Ovary (tissue), 9 donors: Measurements from ENCODE around the gene CCR5. TPM values are rescaled to one million over a fixed set of nuclear protein-coding genes. Genes with fewer than 3 reads are reported as not detected.

Experiments used
- DNase-seq, 5 donors: peaks; one replicate each; pipeline ENCODE4 v3.0.0-alpha.2; 2019 to 2020
- H3K27ac ChIP-seq, 2 donors: fragments of 200-600 bp; one replicate each; pipeline versions ENCODE4 v1.5.1 to v1.8.0; 2019 to 2022
- H3K27me3 ChIP-seq: fragments of 200-600 bp; one replicate; pipeline ENCODE4 v1.8.0; 2022
- H3K36me3 ChIP-seq: fragments of 200-600 bp; sonication (generic); one replicate; pipeline ENCODE4 v1.5.1; 2019
- H3K4me1 ChIP-seq: one replicate; pipeline ENCODE4 v1.8.1; 2013; ENCODE audit warnings: mild to moderate bottlenecking, moderate library complexity; ENCODE audit not compliant: insufficient read depth
- H3K4me3 ChIP-seq: fragments of 200-600 bp; sonication (generic); one replicate; pipeline ENCODE4 v1.5.1; 2017
- H3K9me3 ChIP-seq, 2 donors: fragments of 200-600 bp in 1 of 2; sonication (generic) in 1 of 2; one replicate each; pipeline versions ENCODE4 v1.5.1 to v1.8.1; 2013 to 2019; ENCODE audit warnings: mild to moderate bottlenecking in 1 of 2, moderate library complexity in 1 of 2
- EP300 ChIP-seq: sonication (generic); formaldehyde crosslinking; IDR thresholded peaks from one replicate; pipeline ENCODE4 v1.6.1; 2017; ENCODE audit warnings: antibody characterized with exemption
- POLR2A ChIP-seq: fragments of 450-650 bp; IDR thresholded peaks from one replicate; pipeline ENCODE4 v1.6.1; 2017; ENCODE audit warnings: antibody characterized with exemption, mild to moderate bottlenecking, moderate library complexity
- WGBS, 3 donors: extraction: QIAGEN DNeasy Blood & Tissue Kit in 1 of 3; methylation state at CpG; one replicate each; pipeline versions ENCODE4 v1.1.5 to v1.1.7; 2013 to 2017; 5-methylcytosine and 5-hydroxymethylcytosine counted together
- intact Hi-C, 4 donors: fragments of 100-400 bp; cut with DNase I; formaldehyde crosslinking; loops; one replicate each; pipeline versions ENCODE4 v1.11.0 to v1.15.1; 2022 to 2023
- polyA plus RNA-seq, 2 donors: library from polyadenylated mRNA; stranded (reverse); fragments of 200-250 nt in 1 of 2; fragments of 350-450 nt in 1 of 2; fragmentation: Illumina TruSeq in 1 of 2; extraction: RNeasy Lipid Tissue Mini Kit (QIAGEN cat#74804) in 1 of 2; gene quantifications; one replicate each; pipeline ENCODE4 v1.2.3, GENCODE V29; 2013 to 2014
- total RNA-seq, 7 donors: library from RNA; depleted of rRNA in 2 of 7; stranded (reverse); fragments of >200 nt in 2 of 7; fragmentation: NEBNext Ultra II Directional in 3 of 7; extraction: Animal tissue kit (Norgen Biotek cat#: 25700) in 3 of 7; gene quantifications; one replicate each; pipeline versions ENCODE4 v1.1.0 to v1.2.4, GENCODE V29; 2016 to 2023
- TF ChIP-seq, protein P1 (sequence below), 3 donors: fragments of 450-650 bp in 2 of 3; fragments of 200-600 bp in 1 of 3; IDR thresholded peaks; one replicate each; pipeline versions ENCODE4 v1.5.1 to v1.8.0; 2016 to 2022; ENCODE audit warnings: antibody characterized with exemption in 3 of 3, mild to moderate bottlenecking in 1 of 3
- donor health status: DM: no; HTN: no; CAD: no; lungs with moderate emphysema.
- donor health status: DM: no; HTN: no; CAD: no.
- donor health status: Bipolar disorder and iron deficiency.
- donor health status: DM: yes; HTN: yes; CAD: no.
- donor health status: DM: no; HTN: no; CAD: no.
- donor health status: DM: yes; HTN: yes; CAD: no.

Gene CCR5
- total and polyA plus RNA-seq, 9 donors: 0.23 to 7.4 (median 0.92) TPM

GRCh38 chr3:46372492-46373359, 2.0 kb downstream of the CCR5 start:
- Histone ChIP-seq H3K27me3 (no peaks in the 10 kb centered on the region), H3K4me1 (no peaks in the 10 kb centered on the region), H3K9me3 (no peaks in the 10 kb centered on the region), H3K27ac (no peak overlapping the region), H3K4me3 (no peak overlapping the region), H3K36me3 (no peaks in the 10 kb centered on the region)
- WGBS, 3 donors: 87 to 88% (median 87%) methylated on average over 9 of the region's 9 CpGs
- no peak for DNase-seq
- TF ChIP-seq POLR2A: no peak
- no peak for TF ChIP-seq EP300
- TF ChIP-seq, protein P1, sequence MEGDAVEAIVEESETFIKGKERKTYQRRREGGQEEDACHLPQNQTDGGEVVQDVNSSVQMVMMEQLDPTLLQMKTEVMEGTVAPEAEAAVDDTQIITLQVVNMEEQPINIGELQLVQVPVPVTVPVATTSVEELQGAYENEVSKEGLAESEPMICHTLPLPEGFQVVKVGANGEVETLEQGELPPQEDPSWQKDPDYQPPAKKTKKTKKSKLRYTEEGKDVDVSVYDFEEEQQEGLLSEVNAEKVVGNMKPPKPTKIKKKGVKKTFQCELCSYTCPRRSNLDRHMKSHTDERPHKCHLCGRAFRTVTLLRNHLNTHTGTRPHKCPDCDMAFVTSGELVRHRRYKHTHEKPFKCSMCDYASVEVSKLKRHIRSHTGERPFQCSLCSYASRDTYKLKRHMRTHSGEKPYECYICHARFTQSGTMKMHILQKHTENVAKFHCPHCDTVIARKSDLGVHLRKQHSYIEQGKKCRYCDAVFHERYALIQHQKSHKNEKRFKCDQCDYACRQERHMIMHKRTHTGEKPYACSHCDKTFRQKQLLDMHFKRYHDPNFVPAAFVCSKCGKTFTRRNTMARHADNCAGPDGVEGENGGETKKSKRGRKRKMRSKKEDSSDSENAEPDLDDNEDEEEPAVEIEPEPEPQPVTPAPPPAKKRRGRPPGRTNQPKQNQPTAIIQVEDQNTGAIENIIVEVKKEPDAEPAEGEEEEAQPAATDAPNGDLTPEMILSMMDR (IDR thresholded peaks at IDR 0.05): no peak
- intact Hi-C loops: no loop called here

- intact Hi-C loops: no loop called here
- Histone ChIP-seq H3K4me1 (no peaks in the 10 kb centered on the region), H3K27me3 (no peaks in the 10 kb centered on the region), H3K27ac (no peak overlapping the region), H3K4me3 (no peak overlapping the region), H3K36me3 (no peaks in the 10 kb centered on the region), H3K9me3 (no peaks in the 10 kb centered on the region)
- 56 to 74% (median 62%) methylated on average over 3 of the region's 3 CpGs for WGBS, 3 donors
- no peak for TF ChIP-seq POLR2A
- DNase-seq: no peak
These were observed 4.0 kb downstream of the CCR5 start for GRCh38 chr3:46374755-46375154.

DNA sequence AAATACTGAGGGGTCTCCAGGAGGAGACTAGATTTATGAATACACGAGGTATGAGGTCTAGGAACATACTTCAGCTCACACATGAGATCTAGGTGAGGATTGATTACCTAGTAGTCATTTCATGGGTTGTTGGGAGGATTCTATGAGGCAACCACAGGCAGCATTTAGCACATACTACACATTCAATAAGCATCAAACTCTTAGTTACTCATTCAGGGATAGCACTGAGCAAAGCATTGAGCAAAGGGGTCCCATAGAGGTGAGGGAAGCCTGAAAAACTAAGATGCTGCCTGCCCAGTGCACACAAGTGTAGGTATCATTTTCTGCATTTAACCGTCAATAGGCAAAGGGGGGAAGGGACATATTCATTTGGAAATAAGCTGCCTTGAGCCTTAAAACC, 4.5 kb downstream of the CCR5 start:
- Histone ChIP-seq H3K4me1 (no peaks in the 10 kb centered on the region), H3K27me3 (no peaks in the 10 kb centered on the region), H3K27ac (no peak overlapping the region), H3K36me3 (no peaks in the 10 kb centered on the region), H3K4me3 (no peak overlapping the region), H3K9me3 (no peaks in the 10 kb centered on the region)
- intact Hi-C loops: no loop called here
- 69 to 77% (median 71%) methylated on average over 2 of the region's 2 CpGs for WGBS, 3 donors
- no peak for DNase-seq
- TF ChIP-seq, protein P1 (IDR thresholded peaks at IDR 0.05): no peak
- no peak for TF ChIP-seq POLR2A
- TF ChIP-seq EP300: no peak

- intact Hi-C loops: no loop called here
- Histone ChIP-seq H3K4me3 (no peak overlapping the region), H3K4me1 (peaks cover 4% of the 10 kb centered on the region), H3K27ac (no peak overlapping the region), H3K27me3 (no peaks in the 10 kb centered on the region), H3K36me3 (no peaks in the 10 kb centered on the region), H3K9me3 (no peaks in the 10 kb centered on the region)
- TF ChIP-seq, protein P1 (IDR thresholded peaks at IDR 0.05): no peak
- TF ChIP-seq EP300 (no peak), POLR2A (no peak)
- no peak for DNase-seq
- WGBS, 3 donors: 20 to 26% (median 23%) methylated on average over 2 of the region's 2 CpGs
These were observed 5.1 kb downstream of the CCR5 start for GRCh38 chr3:46375814-46376213.

- peaks cover 4% of the 10 kb centered on the region for H3K4me1 ChIP-seq
- TF ChIP-seq, protein P1 (IDR thresholded peaks at IDR 0.05): no peak
- TF ChIP-seq POLR2A (no peak), EP300 (no peak)
- no peaks in the 10 kb centered on the region for H3K9me3 ChIP-seq
- H3K4me3 ChIP-seq: no peak overlapping the region
- no peak overlapping the region for H3K27ac ChIP-seq
- WGBS, 3 donors: 38 to 45% (median 42%) methylated on average over 8 of the region's 8 CpGs
- no peaks in the 10 kb centered on the region for H3K27me3 ChIP-seq
- peak; percentile 15 to 50 (median 36) for DNase-seq
- no peaks in the 10 kb centered on the region for H3K36me3 ChIP-seq
- intact Hi-C loops: no loop called here
These were observed 7.7 kb downstream of the CCR5 start for GRCh38 chr3:46378426-46378942.
